HEK293T (cell line): ENCODE measurements around the gene DPH2.

ENCODE experiments used
- CTCF ChIA-PET: fragments of 350-600 bp; formaldehyde crosslinking; extraction: SDS; loops from one replicate; lab custom pipeline; 2021; ENCODE audit warnings: antibody characterized with exemption, inconsistent platforms; lab: Yijun Ruan, JAX
- POLR2A ChIA-PET: fragments of 350-600 bp; formaldehyde crosslinking; extraction: SDS; loops from one replicate; lab custom pipeline; 2020; ENCODE audit warnings: antibody characterized with exemption, inconsistent platforms; lab: Yijun Ruan, JAX
- DNase-seq: peaks from one replicate; pipeline ENCODE4 v3.0.0; 2012; ENCODE audit warnings: mixed read lengths; ENCODE audit errors: extremely low spot score
- ARNT ChIP-seq: fragments of 450-650 bp; IDR thresholded peaks from 2 replicates; pipeline ENCODE4 v1.6.1; 2017; ENCODE audit warnings: mild to moderate bottlenecking
- BHLHE40 ChIP-seq: fragments of 450-650 bp; IDR thresholded peaks from 2 replicates; pipeline ENCODE4 v1.6.1; 2016; ENCODE audit warnings: mild to moderate bottlenecking, moderate library complexity, borderline replicate concordance
- CTBP1 ChIP-seq: fragments of 450-650 bp; IDR thresholded peaks from 2 replicates; pipeline ENCODE4 v1.6.1; 2016; ENCODE audit warnings: borderline replicate concordance
- ELF4 ChIP-seq: fragments of 450-650 bp; IDR thresholded peaks from 2 replicates; pipeline ENCODE4 v1.6.1; 2017; ENCODE audit warnings: antibody characterized with exemption
- FOXA1 ChIP-seq: fragments of 450-650 bp; IDR thresholded peaks from 2 replicates; pipeline ENCODE4 v1.6.1; 2016; ENCODE audit warnings: mild to moderate bottlenecking
- FOXK2 ChIP-seq: fragments of 450-650 bp; IDR thresholded peaks from 2 replicates; pipeline ENCODE4 v1.6.1; 2016; ENCODE audit warnings: mild to moderate bottlenecking
- FOXM1 ChIP-seq: fragments of 450-650 bp; IDR thresholded peaks from 2 replicates; pipeline ENCODE4 v1.6.1; 2017; ENCODE audit warnings: mild to moderate bottlenecking, borderline replicate concordance
- HDGF ChIP-seq: fragments of 450-650 bp; IDR thresholded peaks from 2 replicates; pipeline ENCODE4 v1.6.1; 2017; ENCODE audit warnings: antibody characterized with exemption, borderline replicate concordance
- L3MBTL2 ChIP-seq: fragments of 450-650 bp; conservative IDR thresholded peaks from 2 replicates; pipeline ENCODE4 v1.6.1; 2016; ENCODE audit warnings: mild to moderate bottlenecking
- LEF1 ChIP-seq: fragments of 450-650 bp; IDR thresholded peaks from 2 replicates; pipeline ENCODE4 v1.6.1; 2017; ENCODE audit warnings: mild to moderate bottlenecking, borderline replicate concordance
- NFRKB ChIP-seq: fragments of 450-650 bp; IDR thresholded peaks from 2 replicates; pipeline ENCODE4 v1.6.1; 2016; ENCODE audit warnings: mild to moderate bottlenecking, moderate library complexity
- SP1 ChIP-seq: fragments of 450-650 bp; IDR thresholded peaks from 2 replicates; pipeline ENCODE4 v1.6.1; 2017
- SUZ12 ChIP-seq: fragments of 450-650 bp; IDR thresholded peaks from 2 replicates; pipeline ENCODE4 v1.6.1; 2016; ENCODE audit warnings: mild to moderate bottlenecking
- TARDBP ChIP-seq: fragments of 450-650 bp; IDR thresholded peaks from 2 replicates; pipeline ENCODE4 v1.6.1; 2016
- ZNF384 ChIP-seq: fragments of 450-650 bp; IDR thresholded peaks from 2 replicates; pipeline ENCODE4 v1.6.1; 2016
- TF ChIP-seq, protein P1 (sequence below): fragments of 450-650 bp; IDR thresholded peaks from 2 replicates; pipeline ENCODE4 v1.6.1; 2016

The DPH2 gene

GRCh38 chr1:43998000-43998378, 28.2 kb downstream of the DPH2 start:
- no peak for DNase-seq
- POLR2A ChIA-PET: interaction anchor here (2.0 kb wide), 1 partner anchor 23 kb away, joined by 7 read pairs; the partner anchor contains the start of gene ATP6V0B
- CTCF ChIA-PET: no interaction called here
- TF ChIP-seq ARNT: no peak

- TF ChIP-seq L3MBTL2: no peak
- no peak for TF ChIP-seq ARNT
- no peak for TF ChIP-seq LEF1
- no peak for TF ChIP-seq CTBP1
- no peak for TF ChIP-seq NFRKB
- no peak for TF ChIP-seq HDGF
- no peak for TF ChIP-seq SP1
- TF ChIP-seq TARDBP: no peak
- CTCF ChIA-PET: interaction anchor here (0.9 to 1.3 kb wide), 2 partner anchors 48 to 57 kb away, joined by 3 to 4 read pairs; no protein-coding TSS in a partner anchor
- DNase-seq: no peak
- POLR2A ChIA-PET: interaction anchor here (2.0 kb wide), 1 partner anchor 24 kb away, joined by 7 read pairs; the partner anchor contains the start of gene ATP6V0B
Measured at GRCh38 chr1:43999455-43999854, 29.6 kb downstream of the DPH2 start.

GRCh38 chr1:44000122-44000665, 30.4 kb downstream of the DPH2 start:
- DNase-seq: no peak
- ChIA-PET POLR2A (no interaction called here), CTCF (interaction anchor here (1.2 to 1.3 kb wide), 2 partner anchors 37 to 47 kb away, joined by 4 read pairs; no protein-coding TSS in a partner anchor)
- no peak for TF ChIP-seq CTBP1
- no peak for TF ChIP-seq L3MBTL2
- TF ChIP-seq LEF1: no peak
- TF ChIP-seq ELF4: no peak
- TF ChIP-seq HDGF: no peak
- TF ChIP-seq FOXA1: no peak
- TF ChIP-seq, protein P1, sequence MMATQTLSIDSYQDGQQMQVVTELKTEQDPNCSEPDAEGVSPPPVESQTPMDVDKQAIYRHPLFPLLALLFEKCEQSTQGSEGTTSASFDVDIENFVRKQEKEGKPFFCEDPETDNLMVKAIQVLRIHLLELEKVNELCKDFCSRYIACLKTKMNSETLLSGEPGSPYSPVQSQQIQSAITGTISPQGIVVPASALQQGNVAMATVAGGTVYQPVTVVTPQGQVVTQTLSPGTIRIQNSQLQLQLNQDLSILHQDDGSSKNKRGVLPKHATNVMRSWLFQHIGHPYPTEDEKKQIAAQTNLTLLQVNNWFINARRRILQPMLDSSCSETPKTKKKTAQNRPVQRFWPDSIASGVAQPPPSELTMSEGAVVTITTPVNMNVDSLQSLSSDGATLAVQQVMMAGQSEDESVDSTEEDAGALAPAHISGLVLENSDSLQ: no peak
- no peak for TF ChIP-seq SUZ12
- no peak for TF ChIP-seq BHLHE40
- TF ChIP-seq SP1: no peak
- TF ChIP-seq FOXK2: no peak
- TF ChIP-seq NFRKB: no peak
- no peak for TF ChIP-seq ZNF384
- TF ChIP-seq TARDBP: no peak
- TF ChIP-seq FOXM1: no peak
- TF ChIP-seq ARNT: no peak

DNA sequence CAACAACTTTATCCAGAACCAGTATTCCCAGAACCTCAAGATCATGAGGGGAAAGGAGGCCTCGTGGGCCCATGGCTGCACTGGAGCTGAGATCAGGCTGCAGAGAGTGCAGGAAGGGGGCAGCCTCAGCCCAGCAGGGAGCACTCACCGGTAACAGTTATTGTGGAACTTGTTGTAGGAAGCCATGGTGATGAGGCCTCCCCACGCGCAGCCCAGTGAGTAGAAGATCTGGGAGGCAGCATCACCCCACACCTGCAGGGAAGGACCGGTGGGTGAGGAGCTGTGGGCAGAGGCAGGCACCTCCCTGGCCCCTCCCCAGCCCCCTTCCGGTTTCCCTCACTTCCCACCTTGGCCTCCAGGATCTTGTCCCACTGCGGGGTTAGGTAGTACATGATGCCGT, 32.4 kb downstream of the DPH2 start:
- ChIA-PET POLR2A (interaction anchor here (0.6 kb wide), 1 partner anchor 352 kb away, joined by 3 read pairs; the partner anchor contains the start of gene KDM4A), CTCF (no interaction called here)

GRCh38 chr1:44002606-44003157, 32.9 kb downstream of the DPH2 start:
- TF ChIP-seq BHLHE40 (no peak), ELF4 (no peak), NFRKB (no peak), FOXK2 (no peak), FOXA1 (no peak), SUZ12 (no peak), FOXM1 (no peak), LEF1 (no peak), ZNF384 (no peak), HDGF (no peak), ARNT (no peak), CTBP1 (no peak), SP1 (no peak), TARDBP (no peak)
- TF ChIP-seq, protein P1: no peak
- ChIA-PET POLR2A (interaction anchor here (1.0 kb wide), 1 partner anchor 27 kb away, joined by 3 read pairs; no protein-coding TSS in a partner anchor), CTCF (interaction anchor here (0.5 kb wide), 1 partner anchor 379 kb away, joined by 3 read pairs; no protein-coding TSS in a partner anchor)
- peak; percentile 23 for DNase-seq

More for the DNA sequence above, 32.4 kb downstream of the DPH2 start:
- TF ChIP-seq ELF4 (no peak), L3MBTL2 (no peak), NFRKB (no peak), SUZ12 (no peak), CTBP1 (no peak), BHLHE40 (no peak), TARDBP (no peak), FOXA1 (no peak)
- DNase-seq: no peak

DNA sequence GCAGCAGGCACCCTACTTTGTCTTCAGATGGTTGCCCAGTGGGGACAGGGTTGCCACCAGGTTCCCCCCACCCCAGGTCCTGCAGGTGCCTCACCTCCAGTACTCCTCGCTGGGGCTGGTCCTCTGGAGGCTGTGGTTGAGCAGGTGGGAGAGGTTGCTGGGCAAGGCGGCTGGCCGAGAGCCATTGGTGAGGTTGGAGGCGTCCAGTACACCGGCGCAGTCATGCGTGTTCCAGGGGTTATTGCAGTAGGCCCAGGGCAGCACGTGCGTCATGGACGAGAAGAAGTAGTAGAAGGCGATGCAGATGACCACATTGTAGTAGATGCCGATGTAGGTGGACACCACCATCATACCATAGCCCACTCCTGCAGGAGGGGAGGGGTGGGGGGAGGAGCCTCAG, 38.4 kb downstream of the DPH2 start:
- TF ChIP-seq L3MBTL2: no peak
- TF ChIP-seq ZNF384: no peak
- TF ChIP-seq SUZ12: no peak
- TF ChIP-seq NFRKB: no peak
- TF ChIP-seq CTBP1: no peak
- no peak for TF ChIP-seq SP1
- no peak for TF ChIP-seq TARDBP
- TF ChIP-seq, protein P1: no peak
- TF ChIP-seq FOXA1: no peak
- no peak for TF ChIP-seq FOXK2
- TF ChIP-seq ARNT: no peak
- TF ChIP-seq HDGF: no peak
- no peak for TF ChIP-seq ELF4
- no peak for TF ChIP-seq FOXM1
- TF ChIP-seq LEF1: no peak
- TF ChIP-seq BHLHE40: no peak
- DNase-seq: no peak
- ChIA-PET POLR2A (no interaction called here), CTCF (no interaction called here)
